ENCODE results near the gene FAM151A.
A peak's percentile ranks its signal among the peaks of the same experiment; 100 is the strongest.

The FAM151A gene

DNA sequence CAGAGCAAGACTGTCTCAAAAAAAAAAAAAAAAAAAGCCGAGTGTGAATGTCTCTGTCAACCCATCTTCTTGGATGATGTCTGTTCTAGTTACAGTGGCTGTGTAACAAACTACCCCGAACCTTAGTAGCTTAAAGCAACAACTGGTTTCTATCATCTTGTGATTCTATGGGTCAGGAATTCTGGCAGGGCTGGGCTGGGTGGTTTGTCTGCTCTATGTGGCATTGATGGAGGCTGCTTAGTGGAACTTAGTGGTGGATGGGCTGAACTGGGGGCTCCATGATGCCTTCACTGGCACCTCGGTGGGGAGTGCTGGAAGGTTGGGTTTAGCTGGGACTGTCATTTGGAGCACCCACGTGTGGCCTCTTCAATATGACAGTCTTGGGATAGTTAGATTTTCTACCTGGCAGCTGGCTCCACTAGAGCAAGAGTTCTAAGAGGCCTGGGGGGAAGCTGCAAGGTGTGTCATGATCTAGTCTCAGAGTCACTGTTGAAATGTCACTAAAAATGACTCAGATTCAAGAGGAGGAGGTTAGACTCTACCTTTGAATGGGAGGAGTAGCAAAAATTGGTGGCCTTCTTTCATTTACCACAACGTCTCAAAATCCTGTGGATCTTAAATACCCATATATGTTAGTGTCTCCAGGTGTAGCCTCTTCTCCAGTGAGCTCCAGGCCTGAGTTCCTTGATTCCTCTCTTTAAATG is 56.7 kb downstream of the FAM151A start:
- H3K36me3 Mint-ChIP-seq (ENCODE audit: low read depth) = no peaks in the 10 kb centered on the region
- H3K27me3 Mint-ChIP-seq = no peaks in the 10 kb centered on the region
- no peak overlapping the region for H3K4me3 Mint-ChIP-seq
- H3K9me3 Mint-ChIP-seq = no peaks in the 10 kb centered on the region
- no peak for DNase-seq
- no peak overlapping the region for H3K27ac Mint-ChIP-seq
- peaks cover 4% of the 10 kb centered on the region for H3K4me1 Mint-ChIP-seq (ENCODE audit: low read depth)

DNA sequence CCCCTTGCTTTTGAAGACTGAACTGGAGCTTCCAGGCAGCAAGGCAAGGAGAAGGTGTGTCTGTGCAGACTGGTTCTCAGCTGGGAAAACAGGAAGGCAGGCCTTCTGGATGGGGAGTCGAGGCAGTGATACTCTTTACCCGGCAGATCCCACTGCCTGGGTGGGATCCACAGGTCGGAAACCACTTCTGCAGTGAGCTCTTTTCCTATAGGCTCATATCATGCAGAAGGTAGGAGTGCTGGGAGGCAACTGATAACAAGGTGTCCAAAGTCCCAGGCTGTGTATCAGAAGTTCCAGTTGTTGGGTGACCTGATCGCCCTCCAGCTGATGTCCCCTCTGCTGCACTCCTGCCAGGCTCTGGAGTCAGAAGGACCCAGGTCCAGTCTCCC is 58.2 kb downstream of the FAM151A start:
- H3K4me1 Mint-ChIP-seq (ENCODE audit: low read depth) = peaks cover 4% of the 10 kb centered on the region
- H3K9me3 Mint-ChIP-seq = no peaks in the 10 kb centered on the region
- no peaks in the 10 kb centered on the region for H3K36me3 Mint-ChIP-seq (ENCODE audit: low read depth)
- H3K4me3 Mint-ChIP-seq = no peak overlapping the region
- no peak for DNase-seq
- no peak overlapping the region for H3K27ac Mint-ChIP-seq
- no peaks in the 10 kb centered on the region for H3K27me3 Mint-ChIP-seq

DNA sequence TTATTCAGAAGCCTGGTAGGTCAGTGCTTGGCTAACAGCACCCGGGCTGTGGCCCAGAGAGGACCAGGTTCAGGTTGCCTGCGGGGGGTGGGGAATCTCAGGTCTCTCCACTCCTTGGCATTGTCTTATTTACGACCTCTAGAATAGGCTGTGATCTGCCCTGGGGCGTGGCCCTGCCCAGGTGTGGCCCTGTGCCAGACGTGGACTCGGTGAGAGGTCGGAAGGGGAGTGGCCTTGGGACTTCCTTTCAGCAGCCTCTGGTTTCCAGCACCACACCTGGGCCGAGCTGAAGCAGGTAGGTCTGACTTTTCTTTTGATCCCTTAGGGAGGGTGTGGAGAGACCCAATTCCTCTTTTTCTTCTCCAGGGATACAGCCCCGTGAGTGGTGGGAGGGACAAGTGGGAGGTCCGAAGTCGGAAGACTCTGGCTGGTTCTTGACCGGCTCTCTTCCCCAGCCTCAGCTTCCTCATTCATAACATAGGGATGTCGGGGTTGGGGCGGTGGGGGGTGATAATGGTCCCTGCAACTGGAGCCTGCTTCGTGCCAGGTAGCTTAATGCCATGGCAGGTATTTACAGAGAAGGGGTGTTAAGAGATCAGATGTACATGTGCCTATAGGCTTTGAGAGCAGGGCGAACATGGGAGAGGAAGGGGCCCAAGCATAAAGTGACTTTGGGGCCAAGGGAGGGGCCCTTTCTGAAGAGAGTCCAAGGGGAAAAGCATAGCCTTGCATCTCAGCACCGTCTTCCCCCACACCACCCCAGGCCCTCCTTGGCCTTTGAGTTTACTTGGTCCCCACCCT is 58.8 kb downstream of the FAM151A start:
- H3K27ac Mint-ChIP-seq = no peak overlapping the region

DNA sequence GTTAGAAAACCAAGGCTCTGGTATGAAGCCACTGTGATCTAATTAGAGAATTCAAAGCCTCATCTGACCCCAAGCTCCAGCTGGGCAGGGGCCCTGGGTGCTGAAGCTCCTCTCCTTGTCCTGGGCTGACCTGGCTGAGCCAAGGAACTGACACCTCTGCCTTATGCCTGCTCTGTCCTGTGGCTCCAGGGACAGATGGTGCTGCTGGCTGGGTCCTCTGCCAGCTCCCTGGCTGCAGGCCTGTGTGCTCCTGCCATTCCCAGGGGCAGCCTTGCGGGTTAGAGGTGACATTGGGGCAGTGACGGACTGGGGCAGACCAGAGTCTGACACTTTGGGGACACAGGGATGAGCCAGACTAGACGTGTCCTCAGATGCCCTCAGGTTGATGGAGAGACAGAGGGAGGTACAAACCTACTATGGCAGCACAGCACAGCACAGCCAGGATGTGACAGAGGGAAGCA is 63.5 kb downstream of the FAM151A start:
- no peaks in the 10 kb centered on the region for H3K27me3 Mint-ChIP-seq
- no peak overlapping the region for H3K27ac Mint-ChIP-seq
- H3K9me3 Mint-ChIP-seq = no peaks in the 10 kb centered on the region
- no peaks in the 10 kb centered on the region for H3K36me3 Mint-ChIP-seq (ENCODE audit: low read depth)
- peaks cover 4% of the 10 kb centered on the region for H3K4me1 Mint-ChIP-seq (ENCODE audit: low read depth)
- peak; percentile 3 for DNase-seq
- H3K4me3 Mint-ChIP-seq = no peak overlapping the region

More for the DNA sequence above, 58.8 kb downstream of the FAM151A start:
- Mint-ChIP-seq H3K9me3 (no peaks in the 10 kb centered on the region), H3K4me1 (ENCODE audit: low read depth) (peaks cover 4% of the 10 kb centered on the region), H3K4me3 (no peak overlapping the region), H3K36me3 (ENCODE audit: low read depth) (no peaks in the 10 kb centered on the region), H3K27me3 (no peaks in the 10 kb centered on the region)
- DNase-seq = peak; percentile 13

All from activated T-cell treated with anti-CD3 and anti-CD28 coated beads, Interleukin-2, amount 50 U/mL, for 24 hours (primary cell).